Measurements from ENCODE around the gene PRDM4.

Gene PRDM4

GRCh38 chr12:107803092-107803491 is 42.2 kb upstream of the PRDM4 start:
- H3K4me1 ChIP-seq (ENCODE audit: insufficient read depth, low read length), result no peaks in the 10 kb centered on the region
- ATAC-seq (ENCODE audit: insufficient read depth, low read depth) (no peak), DNase-seq (no peak)
- no peak overlapping the region for H3K27ac ChIP-seq (ENCODE audit: low read length)
- H3K4me3 ChIP-seq (ENCODE audit: low read depth in 1 of 2, low read length in 2 of 2), result no peak overlapping the region
- peaks cover 6% of the 10 kb centered on the region for H3K27me3 ChIP-seq (ENCODE audit: insufficient read depth, low read length, poor library complexity)
- H3K9me3 ChIP-seq (ENCODE audit: insufficient read depth, low read length, severe bottlenecking), result no peaks in the 10 kb centered on the region
- no peaks in the 10 kb centered on the region for H3K36me3 ChIP-seq (ENCODE audit: insufficient read depth, low read length)
- no peaks in the 10 kb centered on the region for H4K20me1 ChIP-seq (ENCODE audit: insufficient read depth, low read length)
- H3K9ac ChIP-seq (ENCODE audit: low read depth, low read length), result no peak overlapping the region
- no peaks in the 10 kb centered on the region for H3K79me2 ChIP-seq (ENCODE audit: insufficient read depth, low read length)
- TF ChIP-seq EZH2 (IDR thresholded peaks at IDR 0.05; ENCODE audit: borderline replicate concordance, low read depth, low read length, severe bottlenecking), result no peak
- TF ChIP-seq, protein P1, sequence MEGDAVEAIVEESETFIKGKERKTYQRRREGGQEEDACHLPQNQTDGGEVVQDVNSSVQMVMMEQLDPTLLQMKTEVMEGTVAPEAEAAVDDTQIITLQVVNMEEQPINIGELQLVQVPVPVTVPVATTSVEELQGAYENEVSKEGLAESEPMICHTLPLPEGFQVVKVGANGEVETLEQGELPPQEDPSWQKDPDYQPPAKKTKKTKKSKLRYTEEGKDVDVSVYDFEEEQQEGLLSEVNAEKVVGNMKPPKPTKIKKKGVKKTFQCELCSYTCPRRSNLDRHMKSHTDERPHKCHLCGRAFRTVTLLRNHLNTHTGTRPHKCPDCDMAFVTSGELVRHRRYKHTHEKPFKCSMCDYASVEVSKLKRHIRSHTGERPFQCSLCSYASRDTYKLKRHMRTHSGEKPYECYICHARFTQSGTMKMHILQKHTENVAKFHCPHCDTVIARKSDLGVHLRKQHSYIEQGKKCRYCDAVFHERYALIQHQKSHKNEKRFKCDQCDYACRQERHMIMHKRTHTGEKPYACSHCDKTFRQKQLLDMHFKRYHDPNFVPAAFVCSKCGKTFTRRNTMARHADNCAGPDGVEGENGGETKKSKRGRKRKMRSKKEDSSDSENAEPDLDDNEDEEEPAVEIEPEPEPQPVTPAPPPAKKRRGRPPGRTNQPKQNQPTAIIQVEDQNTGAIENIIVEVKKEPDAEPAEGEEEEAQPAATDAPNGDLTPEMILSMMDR (IDR thresholded peaks at IDR 0.05; ENCODE audit: borderline replicate concordance, extremely low read depth, low read length, poor library complexity, severe bottlenecking), result no peak
- no peak overlapping the region for H3K4me2 ChIP-seq (ENCODE audit: insufficient read depth, low read length)
- no peak overlapping the region for H2AFZ ChIP-seq (ENCODE audit: low read depth, low read length)

DNA sequence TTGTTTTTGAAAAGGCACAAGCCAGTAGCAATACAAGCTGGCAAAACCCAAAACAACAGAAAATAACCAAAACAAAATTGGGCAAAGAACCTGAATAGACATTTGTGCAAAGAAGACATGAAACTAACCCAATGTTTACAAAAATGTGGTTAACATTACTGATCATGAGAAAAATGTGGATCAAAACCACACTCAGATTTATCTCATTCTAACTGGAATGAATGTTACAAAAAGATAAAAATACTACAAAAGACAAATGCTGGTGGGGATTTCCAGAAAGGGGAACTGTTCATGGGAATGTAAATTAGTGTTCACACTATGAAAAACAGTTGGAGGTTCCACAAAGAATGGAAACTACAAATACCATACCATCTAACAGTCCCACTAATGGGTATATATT is 40.2 kb upstream of the PRDM4 start:
- Histone ChIP-seq H3K79me2 (ENCODE audit: insufficient read depth, low read length) (no peaks in the 10 kb centered on the region), H3K4me1 (ENCODE audit: insufficient read depth, low read length) (no peaks in the 10 kb centered on the region), H3K36me3 (ENCODE audit: insufficient read depth, low read length) (no peaks in the 10 kb centered on the region), H3K9ac (ENCODE audit: low read depth, low read length) (no peak overlapping the region), H3K27ac (ENCODE audit: low read length) (no peak overlapping the region), H4K20me1 (ENCODE audit: insufficient read depth, low read length) (no peaks in the 10 kb centered on the region), H2AFZ (ENCODE audit: low read depth, low read length) (no peak overlapping the region), H3K27me3 (ENCODE audit: insufficient read depth, low read length, poor library complexity) (peaks cover 12% of the 10 kb centered on the region), H3K4me3 (ENCODE audit: low read depth in 1 of 2, low read length in 2 of 2) (no peak overlapping the region), H3K4me2 (ENCODE audit: insufficient read depth, low read length) (no peak overlapping the region), H3K9me3 (ENCODE audit: insufficient read depth, low read length, severe bottlenecking) (no peaks in the 10 kb centered on the region)
- DNase-seq (no peak), ATAC-seq (ENCODE audit: insufficient read depth, low read depth) (no peak)
- TF ChIP-seq EZH2 (IDR thresholded peaks at IDR 0.05; ENCODE audit: borderline replicate concordance, low read depth, low read length, severe bottlenecking), result no peak
- TF ChIP-seq, protein P1 (IDR thresholded peaks at IDR 0.05; ENCODE audit: borderline replicate concordance, extremely low read depth, low read length, poor library complexity, severe bottlenecking), result no peak

GRCh38 chr12:107798580-107798979 is 37.6 kb upstream of the PRDM4 start:
- no peaks in the 10 kb centered on the region for H3K36me3 ChIP-seq (ENCODE audit: insufficient read depth, low read length)
- no peak overlapping the region for H3K27ac ChIP-seq (ENCODE audit: low read length)
- peaks cover 12% of the 10 kb centered on the region for H3K27me3 ChIP-seq (ENCODE audit: insufficient read depth, low read length, poor library complexity)
- no peak overlapping the region for H3K4me2 ChIP-seq (ENCODE audit: insufficient read depth, low read length)
- H3K4me3 ChIP-seq (ENCODE audit: low read depth in 1 of 2, low read length in 2 of 2), result no peak overlapping the region
- H4K20me1 ChIP-seq (ENCODE audit: insufficient read depth, low read length), result no peaks in the 10 kb centered on the region
- DNase-seq (no peak), ATAC-seq (ENCODE audit: insufficient read depth, low read depth) (no peak)
- H3K9ac ChIP-seq (ENCODE audit: low read depth, low read length), result no peak overlapping the region
- H3K9me3 ChIP-seq (ENCODE audit: insufficient read depth, low read length, severe bottlenecking), result no peaks in the 10 kb centered on the region
- TF ChIP-seq, protein P1 (IDR thresholded peaks at IDR 0.05; ENCODE audit: borderline replicate concordance, extremely low read depth, low read length, poor library complexity, severe bottlenecking), result no peak
- TF ChIP-seq EZH2 (IDR thresholded peaks at IDR 0.05; ENCODE audit: borderline replicate concordance, low read depth, low read length, severe bottlenecking), result no peak
- H3K79me2 ChIP-seq (ENCODE audit: insufficient read depth, low read length), result no peaks in the 10 kb centered on the region
- no peaks in the 10 kb centered on the region for H3K4me1 ChIP-seq (ENCODE audit: insufficient read depth, low read length)
- no peak overlapping the region for H2AFZ ChIP-seq (ENCODE audit: low read depth, low read length)

DNA sequence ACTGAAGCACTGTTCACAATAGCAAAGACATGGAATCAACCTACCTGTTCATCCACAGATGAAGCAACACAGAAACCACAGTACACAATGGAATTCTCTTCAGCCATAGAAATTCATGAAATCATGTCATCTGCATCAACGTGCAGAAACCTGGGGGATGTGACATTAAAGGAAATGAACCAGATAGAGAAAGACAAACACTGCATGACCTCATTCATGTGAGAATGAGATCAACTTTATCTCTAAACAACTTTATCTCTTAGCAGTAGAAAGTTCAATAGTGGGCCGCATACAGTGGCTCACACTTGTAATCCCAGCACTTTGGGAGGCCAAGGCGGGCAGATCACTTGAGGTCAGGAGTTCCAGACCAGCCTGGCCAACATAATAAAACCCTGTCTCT is 33.5 kb upstream of the PRDM4 start:
- Histone ChIP-seq H3K9ac (ENCODE audit: low read depth, low read length) (no peak overlapping the region), H3K9me3 (ENCODE audit: insufficient read depth, low read length, severe bottlenecking) (no peaks in the 10 kb centered on the region), H3K4me2 (ENCODE audit: insufficient read depth, low read length) (no peak overlapping the region), H3K4me3 (ENCODE audit: low read depth in 1 of 2, low read length in 2 of 2) (no peak overlapping the region), H3K36me3 (ENCODE audit: insufficient read depth, low read length) (no peaks in the 10 kb centered on the region), H3K27me3 (ENCODE audit: insufficient read depth, low read length, poor library complexity) (peaks cover 6% of the 10 kb centered on the region), H4K20me1 (ENCODE audit: insufficient read depth, low read length) (no peaks in the 10 kb centered on the region), H3K79me2 (ENCODE audit: insufficient read depth, low read length) (no peaks in the 10 kb centered on the region), H3K4me1 (ENCODE audit: insufficient read depth, low read length) (no peaks in the 10 kb centered on the region), H3K27ac (ENCODE audit: low read length) (no peak overlapping the region), H2AFZ (ENCODE audit: low read depth, low read length) (no peak overlapping the region)
- ATAC-seq (ENCODE audit: insufficient read depth, low read depth) (no peak), DNase-seq (no peak)
- TF ChIP-seq, protein P1 (IDR thresholded peaks at IDR 0.05; ENCODE audit: borderline replicate concordance, extremely low read depth, low read length, poor library complexity, severe bottlenecking), result no peak
- TF ChIP-seq EZH2 (IDR thresholded peaks at IDR 0.05; ENCODE audit: borderline replicate concordance, low read depth, low read length, severe bottlenecking), result no peak

All from DND-41 (cell line).